AG10803 (cell line): ENCODE results near the gene RETREG1.

Experiments used
- DNase-seq: peaks from one replicate; pipeline ENCODE4 v3.0.0; 2010; ENCODE audit warnings: low read depth
- H3K4me3 ChIP-seq: 2 replicates; pipeline ENCODE4 v1.5.1; 2011; ENCODE audit warnings: mild to moderate bottlenecking, low read length, control low read depth
- CTCF ChIP-seq: conservative IDR thresholded peaks from 2 replicates; pipeline ENCODE4 v1.5.1; 2011; ENCODE audit warnings: mild to moderate bottlenecking, low read length, control low read depth, inconsistent platforms

The RETREG1 gene

GRCh38 chr5:16557477-16557876, 59.3 kb downstream of the RETREG1 start:
- no peak for DNase-seq
- TF ChIP-seq CTCF, result no peak
- H3K4me3 ChIP-seq, result no peak overlapping the region

GRCh38 chr5:16554110-16554509, 62.7 kb downstream of the RETREG1 start:
- H3K4me3 ChIP-seq, result no peak overlapping the region
- DNase-seq, result no peak
- TF ChIP-seq CTCF, result no peak

- peak; percentile 98 for TF ChIP-seq CTCF
- no peak overlapping the region for H3K4me3 ChIP-seq
- DNase-seq, result peak; percentile 72
Observed at GRCh38 chr5:16552666-16553343, 64.0 kb downstream of the RETREG1 start.

- no peak overlapping the region for H3K4me3 ChIP-seq
- TF ChIP-seq CTCF, result no peak
- DNase-seq, result peak; percentile 46
Observed at GRCh38 chr5:16551628-16552027, 65.2 kb downstream of the RETREG1 start.

- TF ChIP-seq CTCF, result peak; percentile 84
- DNase-seq, result peak; percentile 58
- no peak overlapping the region for H3K4me3 ChIP-seq
Observed at GRCh38 chr5:16550316-16550952, 66.4 kb downstream of the RETREG1 start.

- TF ChIP-seq CTCF, result no peak
- DNase-seq, result peak; percentile 72
- no peak overlapping the region for H3K4me3 ChIP-seq
Observed at GRCh38 chr5:16549491-16550206, 67.1 kb downstream of the RETREG1 start.

GRCh38 chr5:16548812-16549211, 68.0 kb downstream of the RETREG1 start:
- TF ChIP-seq CTCF, result no peak
- H3K4me3 ChIP-seq, result no peak overlapping the region

More at GRCh38 chr5:16548812-16549211, 68.0 kb downstream of the RETREG1 start:
- no peak for DNase-seq
